Measurements from ENCODE around the gene NCF2.

- TF ChIP-seq POLR2AphosphoS5 (IDR thresholded peaks at IDR 0.05; ENCODE audit: low read depth), result no peak
- TF ChIP-seq CTCF (IDR thresholded peaks at IDR 0.05; ENCODE audit: insufficient read depth, low read length), result no peak
- TF ChIP-seq SPI1 (IDR thresholded peaks at IDR 0.05; ENCODE audit: borderline replicate concordance, low read depth), result no peak
These were observed 400 bp downstream of the NCF2 start for GRCh38 chr1:183589874-183590243.
